Hippocampal formation (tissue), 2 donors: Measurements from ENCODE around the gene SECISBP2.
"Not testable (repeated sequence)": the region's sequence is repeated elsewhere in the genome, so short reads cannot be mapped to it uniquely, and the experiment has no call there.

Source experiments
- DNase-seq, 2 donors: peaks; one replicate each; lab custom pipeline; 2025; lab: John Stamatoyannopoulos, UW

The SECISBP2 gene

DNA sequence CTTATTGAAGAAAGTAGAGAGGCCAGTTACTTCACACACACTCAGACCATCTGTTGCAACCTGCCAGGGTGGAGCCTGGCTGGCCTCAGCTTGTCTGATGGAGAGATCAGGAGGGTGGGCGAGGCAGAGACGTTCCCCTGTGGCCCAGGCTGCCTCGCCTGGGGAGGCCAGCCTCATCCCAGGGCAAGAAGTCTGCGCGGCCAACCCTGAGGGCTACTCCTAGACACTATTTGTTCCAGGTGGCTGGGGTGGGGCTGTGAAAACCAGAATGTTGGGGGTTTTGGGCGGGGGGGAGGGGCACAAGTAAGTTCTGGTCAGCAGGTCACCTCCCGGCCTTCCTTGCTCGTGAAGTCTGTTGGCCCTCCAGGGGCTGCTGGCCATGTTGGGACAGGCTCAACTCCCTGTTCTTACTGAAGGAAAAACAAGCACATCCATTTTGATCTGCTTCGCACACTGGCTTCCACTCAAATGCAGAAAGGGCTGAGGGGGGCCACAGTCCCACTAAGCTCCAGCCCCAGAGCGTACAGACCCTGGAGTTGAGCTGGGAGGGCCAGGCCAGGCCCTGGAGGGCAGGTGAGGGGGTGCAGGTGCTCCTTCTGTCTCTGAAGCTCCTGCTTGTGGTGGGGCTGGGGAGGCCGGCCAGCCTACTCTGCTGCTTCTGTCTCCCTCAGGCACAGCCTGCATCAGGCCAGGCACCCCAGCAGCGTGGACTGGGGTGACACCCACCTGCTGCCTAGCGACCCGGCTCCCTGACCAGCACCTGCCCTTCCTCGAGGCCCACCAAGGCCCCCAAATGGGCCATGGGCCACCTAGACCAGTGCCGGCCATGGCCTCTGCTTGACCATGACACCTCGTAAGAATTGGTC is 46.6 kb downstream of the SECISBP2 start:
- DNase-seq: no peak

DNA sequence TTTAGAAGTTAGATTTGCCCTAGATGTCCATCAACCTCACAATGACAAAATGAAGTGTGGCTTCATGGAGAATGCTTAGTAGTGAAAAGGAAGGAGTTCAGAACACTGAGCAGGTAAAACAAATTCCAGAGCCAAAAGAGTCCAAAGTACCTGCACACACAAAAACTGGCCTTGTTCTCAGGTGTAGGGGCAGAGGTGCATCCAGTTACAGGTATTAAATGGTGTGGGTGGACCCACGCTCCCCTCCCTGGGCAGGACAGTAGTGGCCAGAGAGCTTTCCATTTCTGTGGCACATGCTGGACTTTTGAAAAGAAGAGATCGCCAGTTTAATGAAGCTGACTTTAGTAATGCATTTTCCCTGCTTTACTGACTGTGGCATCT is 47.2 kb downstream of the SECISBP2 start:
- no peak for DNase-seq

DNA sequence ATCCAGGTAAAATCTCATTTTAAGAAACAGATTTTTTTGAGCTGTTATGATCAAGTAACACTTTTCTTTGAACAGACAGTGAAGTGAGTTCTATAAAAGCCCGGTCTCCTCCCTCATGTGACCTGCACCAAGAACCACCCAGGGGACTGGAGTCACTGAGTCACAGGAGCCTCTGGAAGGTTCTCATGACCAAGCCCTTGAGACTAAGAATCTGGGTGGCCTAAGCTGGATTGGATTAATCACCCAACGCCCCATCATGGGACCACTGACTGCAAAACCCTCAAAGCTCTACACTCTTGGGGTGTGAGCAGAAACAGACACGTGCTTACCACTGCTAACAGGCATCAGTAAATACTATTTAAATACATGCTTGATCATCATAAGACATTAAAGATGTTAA is 48.4 kb downstream of the SECISBP2 start:
- no peak for DNase-seq

DNA sequence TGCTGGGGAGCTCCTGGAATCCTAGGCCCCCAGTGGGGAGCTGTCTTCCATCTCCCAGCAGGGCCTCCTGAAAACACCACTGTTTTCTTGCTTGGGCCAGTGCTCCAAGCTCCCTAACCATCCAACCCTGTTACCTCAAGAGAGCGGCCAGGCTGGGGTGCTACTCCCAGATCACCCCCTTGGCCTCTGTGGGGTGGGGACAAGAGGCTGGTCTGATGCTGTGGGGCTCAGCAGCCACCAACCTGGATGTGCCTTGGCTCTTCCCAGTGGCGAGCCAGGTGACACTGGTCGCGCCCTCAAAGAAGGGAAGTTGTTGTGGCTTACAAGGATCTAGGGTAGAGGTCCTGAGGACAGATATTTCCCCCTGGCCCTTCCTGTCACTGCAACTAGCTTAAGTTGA is 49.0 kb downstream of the SECISBP2 start:
- no peak for DNase-seq

DNA sequence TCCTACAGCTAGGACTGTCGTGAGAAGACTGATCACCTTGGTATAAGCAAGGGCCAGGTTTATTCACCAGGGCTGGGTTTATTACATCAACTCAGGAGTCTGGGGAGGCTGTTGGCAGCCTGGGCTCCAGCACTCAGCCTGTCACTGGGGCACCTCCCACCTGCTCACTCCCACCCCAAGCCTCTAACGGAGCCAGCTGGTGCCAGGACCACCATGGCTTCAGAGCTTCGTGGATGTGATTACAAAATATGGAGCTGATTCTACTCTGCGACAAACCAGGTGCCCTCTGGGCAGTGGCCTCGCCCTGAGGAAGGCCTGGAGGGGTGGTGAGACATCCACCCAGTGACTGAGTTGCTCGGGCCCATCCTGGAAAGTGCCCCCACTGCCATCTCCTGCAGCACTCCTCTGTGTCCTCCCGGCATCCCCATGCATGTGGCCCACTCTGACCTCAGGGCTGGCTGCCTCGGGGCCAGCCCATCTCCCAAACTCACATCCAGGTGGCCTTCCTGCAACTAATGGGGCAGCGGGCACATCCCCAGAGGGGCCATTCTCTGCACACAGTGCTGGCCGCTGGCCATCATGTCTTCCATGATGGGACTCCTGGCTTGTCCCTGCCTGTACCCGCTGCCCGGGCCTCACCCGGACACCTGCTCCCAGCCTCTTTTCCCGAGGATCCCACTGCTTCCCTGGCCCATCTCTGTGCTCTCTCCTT is 49.6 kb downstream of the SECISBP2 start:
- no peak for DNase-seq

DNA sequence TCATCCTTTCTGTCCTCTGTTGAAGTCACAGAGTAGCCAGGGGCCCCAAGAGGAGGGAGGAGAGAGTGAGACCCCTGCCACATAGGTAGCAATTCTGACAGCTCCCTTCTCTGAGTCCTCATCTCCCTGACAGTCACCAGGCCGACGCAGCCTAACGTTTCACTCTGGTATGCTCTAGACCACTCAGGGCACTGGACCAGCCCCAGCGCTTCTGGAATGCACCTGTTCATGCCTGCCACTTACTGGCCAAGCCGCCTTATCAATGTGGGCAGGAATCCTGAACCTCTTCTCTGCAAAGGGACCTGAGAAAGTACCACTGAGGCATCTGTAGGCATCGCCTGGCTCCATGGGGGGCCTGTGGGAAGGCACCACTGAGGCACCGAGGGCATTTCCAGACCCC is 50.2 kb downstream of the SECISBP2 start:
- no peak for DNase-seq

DNA sequence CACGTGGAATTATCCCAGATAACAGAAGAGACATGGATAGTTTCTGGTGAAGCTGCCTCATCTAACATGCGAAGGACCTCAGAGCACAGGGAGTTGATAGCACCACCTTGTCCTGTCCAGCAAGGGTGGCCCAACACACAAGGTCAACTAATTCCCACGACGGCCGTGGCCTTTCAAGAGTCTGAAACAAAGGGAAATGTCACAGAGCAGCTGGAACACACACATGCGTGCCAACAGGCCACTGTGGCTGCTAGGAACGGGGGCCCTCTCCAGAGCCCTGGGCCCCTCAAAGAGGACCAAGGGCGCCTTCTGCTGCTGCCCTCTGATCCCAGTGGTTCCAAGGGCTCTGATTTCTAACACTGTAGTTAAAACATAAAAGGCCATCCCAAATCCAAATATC is 50.7 kb downstream of the SECISBP2 start:
- DNase-seq: no peak

DNA sequence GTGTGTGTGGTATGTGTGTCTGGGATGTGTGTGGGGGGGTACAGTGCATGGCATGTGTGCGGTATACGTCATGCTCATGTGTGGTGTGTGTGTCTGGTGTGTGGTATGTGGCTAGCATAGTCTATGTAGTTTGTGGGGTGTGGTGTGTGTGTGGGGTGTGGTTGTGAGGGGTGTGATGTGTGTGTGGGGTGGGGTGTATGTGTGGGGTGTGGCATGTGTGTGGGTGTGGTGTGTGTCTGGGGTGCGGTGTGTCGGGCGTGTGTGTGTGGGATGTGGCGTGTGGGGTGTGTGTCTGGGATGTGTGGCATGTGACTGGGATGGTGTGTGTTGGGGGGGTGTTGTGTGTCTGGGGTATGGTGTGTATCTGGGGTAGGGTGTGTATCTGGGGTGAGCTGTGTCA is 52.3 kb downstream of the SECISBP2 start:
- no peak for DNase-seq

DNA sequence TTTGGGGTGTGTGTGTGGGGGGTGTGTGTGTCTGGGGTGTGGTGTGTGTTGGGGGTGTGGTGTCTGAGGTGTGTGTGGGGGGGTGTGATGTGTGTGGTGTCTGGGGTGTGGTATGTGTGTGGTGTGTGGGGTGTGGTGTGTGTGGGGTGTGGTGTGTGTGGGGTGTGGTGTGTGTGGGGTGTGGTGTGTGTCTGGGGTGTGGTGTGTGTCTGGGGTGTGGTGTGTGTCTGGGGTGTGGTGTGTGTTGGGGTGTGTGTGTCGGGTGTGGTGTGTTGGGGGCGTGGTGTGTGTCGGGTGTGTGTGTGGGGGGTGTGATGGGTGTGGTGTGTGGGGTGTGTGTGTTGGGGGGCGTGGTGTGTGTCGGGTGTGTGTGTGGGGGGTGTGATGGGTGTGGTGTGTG is 53.5 kb downstream of the SECISBP2 start:
- DNase-seq: not testable (repeated sequence)

DNA sequence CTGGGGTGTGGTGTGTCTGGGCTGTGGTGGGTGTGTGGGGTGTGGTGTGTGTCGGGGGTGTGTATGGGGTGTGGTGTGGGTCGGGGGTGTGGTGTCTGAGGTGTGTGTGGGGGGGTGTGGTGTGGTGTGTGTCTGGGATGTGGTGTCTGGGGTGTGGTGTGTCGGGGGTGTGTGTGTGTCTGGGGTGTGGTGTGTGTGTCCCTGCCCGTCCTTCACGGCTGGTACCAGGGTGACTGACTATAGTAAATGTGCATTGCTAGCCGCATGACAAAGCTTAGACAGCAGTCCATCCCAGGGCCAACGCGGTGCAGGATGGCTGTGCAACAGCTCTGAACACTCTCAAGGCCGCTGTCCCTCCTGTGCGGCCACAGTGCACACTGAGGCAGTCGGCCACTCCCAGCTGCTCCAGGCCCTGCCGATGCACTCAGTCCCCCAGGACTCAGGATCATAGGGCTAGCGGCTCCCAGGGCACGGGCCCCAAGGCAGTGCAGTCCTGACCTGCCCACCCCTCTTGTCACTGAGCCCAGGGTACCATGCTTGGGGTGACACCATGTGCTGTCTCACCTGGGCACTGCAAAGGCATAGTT is 54.0 kb downstream of the SECISBP2 start:
- no peak for DNase-seq

DNA sequence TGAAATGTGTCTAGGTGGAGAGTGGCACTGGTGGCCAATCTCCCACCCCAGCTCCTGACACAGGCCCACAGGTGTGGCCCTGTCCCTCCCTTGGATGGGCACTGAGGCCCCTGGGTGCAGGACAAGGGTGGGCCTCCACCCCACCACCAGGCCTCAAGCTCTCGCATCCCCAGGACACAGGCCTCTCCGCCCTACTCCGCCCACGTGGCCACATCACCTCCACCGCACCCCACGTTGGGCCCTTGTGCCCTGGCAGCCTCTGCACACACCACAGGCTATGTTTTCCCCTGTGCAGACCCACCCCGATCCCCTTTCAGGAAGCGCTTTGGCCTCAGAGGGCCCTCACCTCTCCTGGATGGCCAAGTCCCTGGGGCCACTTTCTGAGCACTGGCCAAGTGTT is 54.7 kb downstream of the SECISBP2 start:
- no peak for DNase-seq

DNA sequence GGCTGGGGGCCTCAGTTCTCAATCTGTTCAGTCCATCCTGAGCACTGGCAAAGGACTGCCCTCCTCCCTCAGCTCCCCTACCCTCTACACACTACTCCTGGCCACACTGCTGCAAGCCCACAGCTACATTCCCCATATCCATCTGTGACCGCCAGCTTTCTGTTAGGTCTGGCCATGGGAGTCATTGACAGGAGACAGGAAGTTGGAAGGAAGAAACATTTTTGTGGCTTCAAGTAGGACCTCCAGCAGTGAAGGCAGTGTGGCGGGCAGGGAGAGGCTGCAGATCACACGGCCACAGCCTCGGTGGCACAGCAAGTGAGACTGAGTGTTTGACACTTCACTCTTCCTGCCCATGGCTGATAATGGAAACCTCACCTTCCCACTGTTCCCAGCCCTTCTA is 55.9 kb downstream of the SECISBP2 start:
- no peak for DNase-seq

DNA sequence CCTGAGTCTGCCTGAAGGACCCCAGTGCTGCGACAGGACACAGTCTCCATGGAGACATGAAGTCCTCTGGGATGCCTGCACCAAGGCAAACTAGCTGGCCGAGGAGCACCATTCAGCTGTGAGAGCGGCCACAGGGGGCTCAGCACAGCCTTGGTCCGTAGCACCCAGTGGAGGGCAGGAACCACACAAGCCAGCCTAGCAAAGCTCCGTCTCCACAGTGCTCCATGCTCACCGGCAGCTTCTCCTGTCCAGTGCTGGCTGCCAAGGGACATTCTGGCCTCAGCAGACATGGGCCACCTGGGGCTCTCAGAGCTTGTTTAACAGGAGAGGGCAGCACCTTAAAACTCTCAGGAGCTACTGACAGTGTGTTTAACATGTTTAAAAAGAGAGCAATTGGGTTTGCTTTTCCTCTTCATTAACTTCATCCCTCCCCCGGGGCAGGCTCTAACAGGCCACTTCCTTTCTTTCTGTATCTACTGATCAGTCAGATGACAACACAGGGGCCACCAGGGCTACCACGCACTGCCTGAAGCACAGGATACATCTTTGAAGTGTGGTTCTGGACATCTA is 57.0 kb downstream of the SECISBP2 start:
- DNase-seq: no peak

DNA sequence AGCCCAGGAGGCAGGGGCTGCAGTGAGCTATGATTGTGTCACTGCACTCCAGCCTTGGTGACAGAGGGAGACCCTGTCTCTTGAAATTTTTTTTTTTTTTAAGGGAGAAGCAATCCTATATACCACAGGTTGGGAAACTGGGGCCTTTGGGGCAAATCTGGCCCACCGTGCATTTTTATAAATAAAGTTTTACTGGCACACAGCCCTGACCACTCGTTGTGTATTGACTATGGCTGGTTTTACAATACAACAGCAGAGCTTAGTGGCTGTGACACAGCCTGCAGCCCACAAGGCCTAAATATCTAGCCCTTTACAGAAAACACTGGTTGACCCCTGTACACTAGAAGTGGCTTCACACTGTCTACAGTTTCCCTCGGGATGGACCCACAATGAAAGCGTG is 58.0 kb downstream of the SECISBP2 start:
- DNase-seq: no peak

DNA sequence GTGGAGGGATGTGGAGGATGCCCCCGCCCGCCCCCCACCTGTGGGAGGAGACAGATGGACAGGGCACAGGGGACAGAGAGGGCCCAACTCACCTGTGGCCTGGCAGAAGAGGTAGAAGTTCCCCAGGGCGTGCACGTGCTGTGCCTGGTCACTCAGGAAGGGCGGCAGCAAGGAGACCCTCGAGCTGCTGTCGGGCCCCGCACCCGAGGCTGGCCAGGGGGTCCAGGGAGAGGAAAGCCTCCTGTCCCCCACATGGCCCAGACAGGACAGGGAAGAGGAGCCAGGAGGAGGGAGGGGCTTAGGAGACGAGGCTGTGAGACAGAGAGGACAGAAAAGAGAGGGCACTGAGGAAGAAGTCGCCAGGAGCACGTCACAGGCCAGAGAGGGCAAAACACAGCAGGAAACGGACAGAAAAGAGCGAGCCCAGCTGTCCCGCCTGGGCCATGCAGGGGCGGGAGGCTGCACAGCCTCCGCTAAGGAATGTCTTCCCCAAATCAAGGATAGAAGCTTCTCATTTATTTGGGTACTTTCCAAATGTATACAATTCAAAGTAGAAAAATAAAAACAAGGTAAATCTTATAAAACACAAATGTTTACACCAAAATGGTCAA is 58.5 kb downstream of the SECISBP2 start:
- DNase-seq: no peak

DNA sequence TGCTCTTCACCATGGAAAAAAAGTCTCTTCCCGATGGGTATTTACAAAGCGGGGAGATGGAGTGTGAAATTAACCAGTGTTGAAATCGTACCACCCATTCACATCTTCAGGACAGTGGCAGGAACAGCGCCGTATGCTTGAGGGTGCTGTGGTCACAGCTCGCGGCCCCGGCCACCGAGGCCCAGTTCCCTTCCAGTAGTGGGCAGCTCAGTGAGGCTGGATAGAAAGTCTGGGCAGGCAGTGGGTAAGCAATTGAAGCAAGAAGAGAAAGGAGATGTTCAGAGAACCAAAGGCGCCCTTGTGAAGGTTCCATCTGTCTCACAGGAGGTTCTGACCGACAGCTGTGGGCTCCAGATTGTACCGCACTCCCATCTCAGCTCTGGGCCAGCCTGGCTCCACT is 59.1 kb downstream of the SECISBP2 start:
- DNase-seq: no peak

DNA sequence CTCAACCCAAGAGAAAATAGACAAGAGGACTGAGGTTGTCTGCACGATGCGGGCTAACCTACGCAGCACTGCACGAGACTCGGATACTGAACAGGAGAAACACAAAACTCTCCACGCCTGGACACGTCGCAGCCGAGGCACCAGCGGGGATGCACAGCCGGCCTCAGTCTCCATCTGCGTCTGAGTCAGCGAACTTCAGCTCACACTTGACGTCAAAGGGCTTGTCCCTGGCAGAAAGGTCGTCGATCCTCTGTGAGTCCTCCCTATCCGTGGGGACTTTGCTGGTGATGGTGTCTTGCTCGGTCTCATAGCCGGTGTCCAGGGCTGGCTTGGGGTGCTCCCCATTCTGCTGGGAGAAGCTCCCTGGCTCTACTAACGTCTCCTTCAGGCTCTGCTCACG is 60.2 kb downstream of the SECISBP2 start:
- DNase-seq: no peak

DNA sequence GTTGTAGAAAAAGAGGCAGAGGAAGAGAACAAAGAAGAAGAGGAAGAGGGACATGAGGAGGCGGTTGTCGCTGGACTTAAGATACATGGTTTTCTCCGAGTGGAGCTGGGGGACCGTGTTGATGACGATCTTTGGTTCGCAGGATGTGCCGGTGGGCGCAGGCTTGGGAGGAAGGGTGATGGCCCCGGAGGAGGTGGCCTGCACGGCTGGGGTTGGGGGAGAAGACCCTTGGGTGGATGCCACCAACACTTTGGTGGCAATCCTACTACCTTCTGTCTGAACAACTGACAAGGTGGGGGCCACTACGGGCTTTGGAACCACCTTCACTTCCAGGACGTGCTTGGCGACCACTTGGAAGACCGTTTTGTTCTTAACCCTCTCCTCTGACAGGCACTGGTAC is 60.7 kb downstream of the SECISBP2 start:
- no peak for DNase-seq

DNA sequence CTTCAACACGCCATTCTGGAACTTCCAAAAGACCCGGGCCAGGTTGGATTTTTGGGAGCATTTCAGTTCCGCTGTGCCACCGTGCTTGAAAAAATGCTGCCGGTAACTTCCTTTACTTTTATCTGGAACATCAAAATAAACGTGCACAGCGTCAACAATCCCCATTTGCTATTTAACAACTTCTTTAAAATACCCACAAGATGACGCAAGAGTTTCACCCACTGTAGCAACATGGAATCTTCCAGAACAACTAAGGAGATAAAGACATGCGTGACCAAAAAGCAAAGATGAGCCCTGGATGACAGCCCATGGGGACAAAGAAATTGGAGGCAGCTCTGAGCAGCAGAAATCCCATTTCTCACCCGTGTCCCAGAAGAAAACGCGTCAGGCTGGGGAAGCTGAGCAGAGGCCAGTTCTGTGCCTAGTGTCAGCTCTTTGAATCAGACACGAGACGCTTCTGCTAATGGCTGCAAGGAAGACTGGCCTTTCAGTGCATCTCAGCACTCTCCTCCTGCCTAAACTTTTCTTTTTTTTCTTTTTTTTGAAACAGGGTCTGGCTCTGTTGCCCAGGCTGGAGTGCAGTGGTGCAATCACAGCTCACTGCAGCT is 61.3 kb downstream of the SECISBP2 start:
- DNase-seq: no peak

DNA sequence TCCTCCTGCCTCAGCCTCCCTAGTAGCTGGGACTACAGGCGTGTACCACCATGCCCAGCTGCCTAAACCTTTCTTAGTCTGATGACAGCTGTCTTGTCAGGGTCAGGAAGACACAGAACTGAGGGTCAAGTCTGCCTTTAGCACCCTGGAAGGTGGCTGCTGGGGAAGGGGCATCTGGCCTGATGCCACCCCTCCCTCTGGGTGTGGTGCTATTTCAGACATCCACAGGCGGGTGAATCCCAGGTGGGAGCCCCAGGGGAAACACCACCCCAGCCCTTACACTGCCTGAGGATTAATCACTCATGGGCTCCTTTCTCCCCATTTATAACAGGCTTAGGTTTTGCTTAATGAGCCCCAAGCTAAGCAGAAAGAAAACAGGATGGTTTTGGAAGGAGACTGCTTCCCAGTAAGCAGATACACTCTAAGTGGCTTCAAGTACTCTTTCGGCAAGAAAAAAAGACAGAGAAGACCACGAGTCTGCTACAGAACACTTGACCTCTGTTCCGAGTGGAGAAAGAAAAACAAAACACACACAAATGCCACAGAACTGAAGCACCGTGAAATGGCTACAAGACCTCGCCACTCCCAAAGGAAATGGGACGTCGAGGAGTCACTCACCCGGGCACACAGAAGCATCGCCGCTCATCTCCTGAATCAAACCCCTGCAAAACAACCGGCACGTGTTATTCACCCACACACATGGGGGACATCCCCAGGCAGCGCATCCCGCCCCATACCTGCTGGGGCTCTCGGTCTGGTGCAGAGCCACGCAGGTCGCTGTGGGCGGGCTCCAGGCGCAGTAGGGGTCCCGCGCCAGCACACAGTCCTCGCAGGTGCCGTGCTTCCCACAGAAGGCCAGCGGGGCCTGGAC is 62.4 kb downstream of the SECISBP2 start:
- DNase-seq: no peak

DNA sequence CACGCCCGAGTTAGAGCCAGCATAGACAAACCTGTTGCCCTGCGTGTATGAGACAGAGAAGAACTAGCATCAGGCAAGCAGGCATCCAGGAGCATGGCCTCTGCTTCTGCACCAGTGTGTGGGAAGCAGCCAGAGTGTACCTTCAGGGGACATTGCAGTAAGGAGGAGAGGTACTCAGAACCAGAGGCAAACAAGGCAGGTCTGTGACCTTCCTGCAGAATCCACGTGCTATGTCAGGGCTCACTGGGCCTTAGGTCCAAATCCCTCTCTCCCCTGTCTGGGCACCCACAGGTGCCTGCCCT is 63.0 kb downstream of the SECISBP2 start:
- no peak for DNase-seq
